Activated B cell treated with CpG ODN at 0.5 μM for 24 hours (primary cell): ENCODE results near the gene CST5. TPM values are rescaled to one million over a fixed set of nuclear protein-coding genes. Genes with fewer than 3 reads are reported as not detected.
"Not testable (repeated sequence)": the region's sequence is repeated elsewhere in the genome, so short reads cannot be mapped to it uniquely, and the experiment has no call there.

Experiments
- ATAC-seq: fragments of 200-7000 bp; cut with Tn5 transposase; one replicate; pipeline ENCODE4 v1.10.0; 2021; ENCODE audit warnings: low read depth, mild to moderate bottlenecking, moderate library complexity
- CTCF ChIA-PET: fragments of 350-600 bp; sonication (Branson Sonifier 250); formaldehyde crosslinking; loops from one replicate; lab custom pipeline; 2021; ENCODE audit warnings: antibody characterized with exemption; lab: Charles Lee
- POLR2A ChIA-PET: fragments of 350-600 bp; sonication (Branson Sonifier 250); formaldehyde crosslinking; loops from one replicate; lab custom pipeline; 2021; ENCODE audit warnings: antibody characterized with exemption; lab: Charles Lee
- DNase-seq: peaks from one replicate; pipeline ENCODE4 v3.0.0; 2022
- H3K27ac Mint-ChIP-seq: one replicate; pipeline ENCODE4 v1.8.0; 2020; ENCODE audit warnings: mixed read lengths
- H3K27me3 Mint-ChIP-seq: one replicate; pipeline ENCODE4 v1.8.0; 2021; ENCODE audit warnings: mixed read lengths
- H3K36me3 Mint-ChIP-seq: one replicate; pipeline ENCODE4 v1.8.0; 2021; ENCODE audit warnings: low read depth, mixed read lengths
- H3K4me1 Mint-ChIP-seq: one replicate; pipeline ENCODE4 v1.8.0; 2021; ENCODE audit warnings: mixed read lengths
- H3K4me3 Mint-ChIP-seq: one replicate; pipeline ENCODE4 v1.8.0; 2020; ENCODE audit warnings: mild to moderate bottlenecking, mixed read lengths
- H3K9me3 Mint-ChIP-seq: one replicate; pipeline ENCODE4 v1.8.0; 2020; ENCODE audit warnings: mixed read lengths
- CTCF ChIP-seq: fragments of 200-600 bp; IDR thresholded peaks from one replicate; pipeline ENCODE4 v1.8.0; 2022; ENCODE audit warnings: antibody characterized with exemption, mild to moderate bottlenecking
- intact Hi-C: fragments of 100-400 bp; cut with micrococcal nuclease; formaldehyde crosslinking; loops from one replicate; pipeline ENCODE4 v1.15.1; 2024
- total RNA-seq: library from RNA; stranded (reverse); gene quantifications from 2 replicates; pipeline ENCODE4 v1.2.3, GENCODE V29; 2022

Gene CST5
- total RNA-seq, 1 donor from 2014 or later = not detected

- Mint-ChIP-seq H3K4me3 (no peak overlapping the region), H3K36me3 (no peaks in the 10 kb centered on the region), H3K27me3 (peaks cover 5% of the 10 kb centered on the region), H3K27ac (no peak overlapping the region), H3K4me1 (no peaks in the 10 kb centered on the region), H3K9me3 (no peaks in the 10 kb centered on the region)
- ATAC-seq (no peak), DNase-seq (no peak)
- ChIA-PET POLR2A (no interaction called here), CTCF (no interaction called here)
- TF ChIP-seq CTCF = no peak
- intact Hi-C loops = no loop called here
Measured at GRCh38 chr20:23868321-23868720, 11.2 kb downstream of the CST5 start.

- POLR2A ChIA-PET = no interaction called here
- Mint-ChIP-seq H3K9me3 (no peaks in the 10 kb centered on the region), H3K4me1 (no peaks in the 10 kb centered on the region), H3K27me3 (peaks cover 5% of the 10 kb centered on the region), H3K27ac (no peak overlapping the region), H3K4me3 (no peak overlapping the region), H3K36me3 (no peaks in the 10 kb centered on the region)
- DNase-seq = no peak
- ATAC-seq = no peak
- TF ChIP-seq CTCF = no peak
- intact Hi-C loops = no loop called here
- CTCF ChIA-PET = no interaction called here
Measured at GRCh38 chr20:23867152-23867776, 12.3 kb downstream of the CST5 start.

GRCh38 chr20:23860771-23861170 is 18.8 kb downstream of the CST5 start:
- H3K27me3 Mint-ChIP-seq, DNase-seq, H3K9me3 Mint-ChIP-seq, POLR2A ChIA-PET, H3K4me1 Mint-ChIP-seq, H3K27ac Mint-ChIP-seq, H3K4me3 Mint-ChIP-seq, intact Hi-C loops, CTCF ChIA-PET, ATAC-seq, H3K36me3 Mint-ChIP-seq: not testable (repeated sequence)

- H3K36me3 Mint-ChIP-seq = no peaks in the 10 kb centered on the region
- H3K27ac Mint-ChIP-seq = no peak overlapping the region
- ChIA-PET POLR2A (no interaction called here), CTCF (no interaction called here)
- H3K9me3 Mint-ChIP-seq = no peaks in the 10 kb centered on the region
- H3K4me1 Mint-ChIP-seq = no peaks in the 10 kb centered on the region
- H3K27me3 Mint-ChIP-seq = no peaks in the 10 kb centered on the region
- intact Hi-C loops = no loop called here
- DNase-seq = no peak
- no peak for TF ChIP-seq CTCF
- no peak for ATAC-seq
- no peak overlapping the region for H3K4me3 Mint-ChIP-seq
Measured at GRCh38 chr20:23857962-23858595, 21.5 kb downstream of the CST5 start.

GRCh38 chr20:23856736-23857135 is 22.8 kb downstream of the CST5 start:
- DNase-seq (no peak), ATAC-seq (no peak)
- H3K4me3 Mint-ChIP-seq = no peak overlapping the region
- CTCF ChIA-PET = no interaction called here
- no peaks in the 10 kb centered on the region for H3K9me3 Mint-ChIP-seq
- no peak for TF ChIP-seq CTCF
- POLR2A ChIA-PET = no interaction called here
- H3K36me3 Mint-ChIP-seq = no peaks in the 10 kb centered on the region
- intact Hi-C loops = no loop called here
- H3K4me1 Mint-ChIP-seq = no peaks in the 10 kb centered on the region
- no peaks in the 10 kb centered on the region for H3K27me3 Mint-ChIP-seq
- no peak overlapping the region for H3K27ac Mint-ChIP-seq
